Mammary epithelial cell (primary cell): ENCODE results near the gene PLEKHA7.

Source experiments
- CTCF ChIP-seq, 2 donors: IDR thresholded peaks in 1 of 2; conservative IDR thresholded peaks in 1 of 2; 2 replicates each; pipeline ENCODE4 v1.5.1; 2011 to 2012; ENCODE audit warnings: inconsistent platforms in 2 of 2, low read length in 2 of 2, mild to moderate bottlenecking in 2 of 2, control low read depth in 1 of 2, low read depth in 1 of 2; ENCODE audit not compliant: insufficient read depth in 1 of 2; ENCODE audit errors: extremely low read depth in 1 of 2
- EZH2 ChIP-seq: IDR thresholded peaks from 2 replicates; pipeline ENCODE4 v1.6.1; 2012; ENCODE audit warnings: low read length, inconsistent platforms, borderline replicate concordance

- peak; percentile 76 to 91 for TF ChIP-seq CTCF (conservative IDR thresholded peaks at IDR 0.05 in 1 of 2, IDR thresholded peaks at IDR 0.05 in 1 of 2; ENCODE audit: extremely low read depth in 1 of 2, insufficient read depth in 1 of 2, low read depth in 1 of 2, low read length in 2 of 2)
- no peak for TF ChIP-seq EZH2
Measured at GRCh38 chr11:16820324-16821092, 193.7 kb downstream of the PLEKHA7 start.
